Muscle of back (tissue), 10 donors: ENCODE data around the gene FANK1. TPM values are rescaled to one million over a fixed set of nuclear protein-coding genes. Genes with fewer than 3 reads are reported as not detected.

ENCODE experiments used
- polyA plus RNA-seq, 10 donors: library from polyadenylated mRNA; unstranded; fragments of 120-200 nt; gene quantifications; one replicate each; pipeline ENCODE4 v1.2.1, GENCODE V29; 2013; ENCODE audit not compliant: insufficient read length in 10 of 10

The FANK1 gene
- polyA plus RNA-seq, 10 donors: 0.27 to 2.3 (median 0.68) TPM

Other genes with a start within 250 kb of the FANK1 start
- gene TEX36, start 213.4 kb upstream of the FANK1 start, polyA plus RNA-seq: not detected
- gene EDRF1, start 176.9 kb upstream of the FANK1 start, polyA plus RNA-seq: 10 to 100 TPM; 13.5 to 27.4 (median 21.0) TPM
- gene MMP21, start 120.7 kb upstream of the FANK1 start, polyA plus RNA-seq: under 1 TPM; 0.16 to 0.56 (median 0.33) TPM
- gene UROS, start 73.3 kb upstream of the FANK1 start, polyA plus RNA-seq: 10 to 100 TPM; 43.6 to 61.3 (median 55.9) TPM
- 10 to 100 TPM; 51.8 to 68.3 (median 60.1) TPM for gene BCCIP, start 73.0 kb upstream of the FANK1 start, polyA plus RNA-seq
- 10 to 100 TPM; 13.1 to 22.0 (median 18.2) TPM for gene DHX32, start 15.3 kb upstream of the FANK1 start, polyA plus RNA-seq